Psoas muscle (tissue), 8 donors: ENCODE measurements around the gene USB1. TPM values are rescaled to one million over a fixed set of nuclear protein-coding genes. Genes with fewer than 3 reads are reported as not detected.
"Not testable (repeated sequence)": the region's sequence is repeated elsewhere in the genome, so short reads cannot be mapped to it uniquely, and the experiment has no call there.

ENCODE experiments used
- ATAC-seq, 4 donors: fragments of 200-7000 bp; cut with Tn5 transposase; one replicate each; pipeline ENCODE4 v1.9.1; 2020; ENCODE audit warnings: moderate library complexity in 3 of 4, mild to moderate bottlenecking in 2 of 4
- DNase-seq, 2 donors: peaks; one replicate each; pipeline ENCODE4 v3.0.0-alpha.2; 2020
- H3K27ac ChIP-seq: fragments of 200-600 bp; one replicate; pipeline ENCODE4 v1.8.0; 2022
- H3K27me3 ChIP-seq, 3 donors: fragments of 200-600 bp in 1 of 3; one replicate each; pipeline versions ENCODE4 v1.6.1 to v1.8.0; 2013 to 2022; ENCODE audit warnings: low read length in 2 of 3, mild to moderate bottlenecking in 2 of 3, moderate library complexity in 1 of 3; ENCODE audit not compliant: insufficient read depth in 3 of 3
- H3K36me3 ChIP-seq, 2 donors: fragments of 200-600 bp in 1 of 2; one replicate each; pipeline versions ENCODE4 v1.6.1 to v1.8.0; 2013 to 2022; ENCODE audit warnings: low read depth in 1 of 2, mild to moderate bottlenecking in 1 of 2, moderate library complexity in 1 of 2; ENCODE audit not compliant: insufficient read depth in 1 of 2
- H3K4me1 ChIP-seq: fragments of 200-600 bp; one replicate; pipeline ENCODE4 v1.8.0; 2022
- H3K4me3 ChIP-seq: fragments of 200-600 bp; one replicate; pipeline ENCODE4 v1.8.0; 2022; ENCODE audit warnings: mild to moderate bottlenecking
- H3K9me3 ChIP-seq: fragments of 200-600 bp; one replicate; pipeline ENCODE4 v1.8.0; 2022
- WGBS, 3 donors: extraction: QIAGEN DNeasy Blood & Tissue Kit; methylation state at CpG; one replicate each; pipeline versions ENCODE4 v1.1.6 to v1.1.7; 2013; 5-methylcytosine and 5-hydroxymethylcytosine counted together
- intact Hi-C, 2 donors: fragments of 100-400 bp; cut with DNase I; formaldehyde crosslinking; loops; one replicate each; pipeline versions ENCODE4 v1.11.0 to v1.14.2; 2022
- polyA plus RNA-seq, 3 donors: library from polyadenylated mRNA; stranded (reverse); fragments of 200-250 nt; gene quantifications; one replicate each; pipeline ENCODE4 v1.2.3, GENCODE V29; 2013
- total RNA-seq, 4 donors: library from RNA; stranded (reverse); fragmentation: NEBNext Ultra II Directional in 2 of 4; extraction: Animal tissue kit (Norgen Biotek cat#: 25700) in 2 of 4; gene quantifications; one replicate each; pipeline versions ENCODE4 v1.2.1 to v1.2.4, GENCODE V29; 2021 to 2023
- TF ChIP-seq, protein P1 (sequence below): fragments of 200-600 bp; IDR thresholded peaks from one replicate; pipeline ENCODE4 v1.8.0; 2022; ENCODE audit warnings: antibody characterized with exemption
- donor health status: healthy with polysubstance abuse.
- donor health status: DM: no; HTN: no; CAD: no; lungs with moderate emphysema.
- donor health status: Bipolar disorder and iron deficiency.
- donor health status: healthy.
- donor health status: DM: yes; HTN: yes; CAD: no.
- donor health status: DM: no; HTN: no; CAD: no.
- donor health status: DM: no; HTN: no; CAD: no.
- donor health status: DM: yes; HTN: yes; CAD: no.

USB1 gene
- total and polyA plus RNA-seq, 7 donors, result 10.1 to 30.7 (median 18.5) TPM

- ATAC-seq, result no peak
- no peaks in the 10 kb centered on the region for H3K4me1 ChIP-seq
- WGBS, 3 donors, result 81 to 84% (median 83%) methylated on average over 1 of the region's 1 CpG
- no peaks in the 10 kb centered on the region for H3K27me3 ChIP-seq
- intact Hi-C loops, result no loop called here
- no peaks in the 10 kb centered on the region for H3K36me3 ChIP-seq
- TF ChIP-seq, protein P1, sequence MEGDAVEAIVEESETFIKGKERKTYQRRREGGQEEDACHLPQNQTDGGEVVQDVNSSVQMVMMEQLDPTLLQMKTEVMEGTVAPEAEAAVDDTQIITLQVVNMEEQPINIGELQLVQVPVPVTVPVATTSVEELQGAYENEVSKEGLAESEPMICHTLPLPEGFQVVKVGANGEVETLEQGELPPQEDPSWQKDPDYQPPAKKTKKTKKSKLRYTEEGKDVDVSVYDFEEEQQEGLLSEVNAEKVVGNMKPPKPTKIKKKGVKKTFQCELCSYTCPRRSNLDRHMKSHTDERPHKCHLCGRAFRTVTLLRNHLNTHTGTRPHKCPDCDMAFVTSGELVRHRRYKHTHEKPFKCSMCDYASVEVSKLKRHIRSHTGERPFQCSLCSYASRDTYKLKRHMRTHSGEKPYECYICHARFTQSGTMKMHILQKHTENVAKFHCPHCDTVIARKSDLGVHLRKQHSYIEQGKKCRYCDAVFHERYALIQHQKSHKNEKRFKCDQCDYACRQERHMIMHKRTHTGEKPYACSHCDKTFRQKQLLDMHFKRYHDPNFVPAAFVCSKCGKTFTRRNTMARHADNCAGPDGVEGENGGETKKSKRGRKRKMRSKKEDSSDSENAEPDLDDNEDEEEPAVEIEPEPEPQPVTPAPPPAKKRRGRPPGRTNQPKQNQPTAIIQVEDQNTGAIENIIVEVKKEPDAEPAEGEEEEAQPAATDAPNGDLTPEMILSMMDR, result no peak
- no peak overlapping the region for H3K4me3 ChIP-seq
- DNase-seq, result peak in 1 of 2 donors; percentile 3
- no peak overlapping the region for H3K27ac ChIP-seq
- H3K9me3 ChIP-seq, result no peaks in the 10 kb centered on the region
Observed at GRCh38 chr16:57971848-57972247, 29.4 kb upstream of the USB1 start.

GRCh38 chr16:57972306-57972705 lies 28.9 kb upstream of the USB1 start:
- Histone ChIP-seq H3K9me3 (no peaks in the 10 kb centered on the region), H3K36me3 (no peaks in the 10 kb centered on the region), H3K4me3 (no peak overlapping the region), H3K27ac (no peak overlapping the region), H3K27me3 (no peaks in the 10 kb centered on the region), H3K4me1 (no peaks in the 10 kb centered on the region)
- WGBS, 3 donors, result 74 to 89% (median 84%) methylated on average over 4 of the region's 4 CpGs
- TF ChIP-seq, protein P1, result no peak
- ATAC-seq (no peak), DNase-seq (peak in 1 of 2 donors; percentile 44)
- intact Hi-C loops, result no loop called here

- H3K27me3 ChIP-seq, result peaks cover 0 to 4% (median 2%) of the 10 kb centered on the region in 3 donors
- intact Hi-C loops, result no loop called here
- H3K4me1 ChIP-seq, result no peaks in the 10 kb centered on the region
- TF ChIP-seq, protein P1, result no peak
- 55 to 66% (median 58%) methylated on average over 2 of the region's 2 CpGs for WGBS, 3 donors
- ATAC-seq, result no peak
- H3K9me3 ChIP-seq, result no peaks in the 10 kb centered on the region
- H3K27ac ChIP-seq, result no peak overlapping the region
- H3K4me3 ChIP-seq, result no peak overlapping the region
- no peaks in the 10 kb centered on the region for H3K36me3 ChIP-seq
- no peak for DNase-seq
Observed at GRCh38 chr16:57976331-57976796, 24.8 kb upstream of the USB1 start.

GRCh38 chr16:57977418-57978069 lies 23.7 kb upstream of the USB1 start:
- H3K27ac ChIP-seq, result no peak overlapping the region
- ATAC-seq, result no peak

GRCh38 chr16:57978070-57978465 lies 23.1 kb upstream of the USB1 start:
- WGBS, 3 donors, result 92 to 100% (median 95%) methylated on average over 2 of the region's 2 CpGs
- H3K27me3 ChIP-seq, intact Hi-C loops, H3K36me3 ChIP-seq, ATAC-seq, H3K4me1 ChIP-seq, H3K4me3 ChIP-seq, H3K27ac ChIP-seq, H3K9me3 ChIP-seq: not testable (repeated sequence)
- DNase-seq, result peak in 1 of 2 donors; percentile 17

More at GRCh38 chr16:57977418-57978069, 23.7 kb upstream of the USB1 start:
- peak in 1 of 2 donors; percentile 44 for DNase-seq
- H3K4me3 ChIP-seq, result no peak overlapping the region
- WGBS, 3 donors, result 82 to 84% (median 83%) methylated on average over 12 of the region's 12 CpGs
- H3K4me1 ChIP-seq, result no peaks in the 10 kb centered on the region
- intact Hi-C loops, result no loop called here
- no peaks in the 10 kb centered on the region for H3K36me3 ChIP-seq
- TF ChIP-seq, protein P1, result no peak
- peaks cover 0 to 4% (median 2%) of the 10 kb centered on the region in 3 donors for H3K27me3 ChIP-seq
- H3K9me3 ChIP-seq, result no peaks in the 10 kb centered on the region
